Hepatocyte (in vitro differentiated cells): ENCODE results near the gene BORCS5. TPM values are rescaled to one million over a fixed set of nuclear protein-coding genes. Genes with fewer than 3 reads are reported as not detected.

ENCODE experiments used
- DNase-seq: peaks from one replicate; pipeline ENCODE4 v3.0.0-alpha.2; 2016; ENCODE audit warnings: low spot score
- H2AFZ ChIP-seq: fragments of 200-600 bp; sonication (generic); 2 replicates; pipeline ENCODE4 v1.6.0; 2016; ENCODE audit warnings: antibody characterized with exemption, mild to moderate bottlenecking
- H3K27ac ChIP-seq: fragments of 200-600 bp; sonication (generic); 2 replicates; pipeline ENCODE4 v1.5.1; 2016; ENCODE audit warnings: mild to moderate bottlenecking
- H3K27me3 ChIP-seq: fragments of 200-600 bp; sonication (generic); 2 replicates; pipeline ENCODE4 v1.6.1; 2016
- H3K36me3 ChIP-seq: fragments of 200-600 bp; sonication (generic); replicated peaks from 2 replicates; pipeline ENCODE4 v1.5.1; 2016; ENCODE audit warnings: low read depth; ENCODE audit not compliant: insufficient read depth
- H3K4me1 ChIP-seq: fragments of 200-600 bp; sonication (generic); 2 replicates; pipeline ENCODE4 v1.5.1; 2016; ENCODE audit warnings: mild to moderate bottlenecking, moderate library complexity; ENCODE audit not compliant: insufficient read depth
- H3K4me2 ChIP-seq: fragments of 200-600 bp; sonication (generic); 2 replicates; pipeline ENCODE4 v1.6.0; 2016
- H3K4me3 ChIP-seq: fragments of 200-600 bp; sonication (generic); 2 replicates; pipeline ENCODE4 v1.5.1; 2016; ENCODE audit warnings: mild to moderate bottlenecking
- H3K79me2 ChIP-seq: fragments of 200-600 bp; sonication (generic); 2 replicates; pipeline ENCODE4 v1.6.0; 2017; ENCODE audit warnings: mild to moderate bottlenecking
- H3K9me2 ChIP-seq: fragments of 200-600 bp; sonication (generic); replicated peaks from 2 replicates; pipeline ENCODE4 v1.6.0; 2017; ENCODE audit warnings: mild to moderate bottlenecking; ENCODE audit not compliant: insufficient read depth
- H3K9me3 ChIP-seq: fragments of 200-600 bp; sonication (generic); 2 replicates; pipeline ENCODE4 v1.5.1; 2016; ENCODE audit warnings: low read depth, mild to moderate bottlenecking
- H4K20me1 ChIP-seq: fragments of 200-600 bp; sonication (generic); 2 replicates; pipeline ENCODE4 v1.6.0; 2016; ENCODE audit warnings: mild to moderate bottlenecking; ENCODE audit not compliant: insufficient read depth, poor library complexity, severe bottlenecking
- CTCF ChIP-seq: fragments of 200-600 bp; sonication (generic); IDR thresholded peaks from 2 replicates; pipeline ENCODE4 v1.5.1; 2016; ENCODE audit warnings: antibody characterized with exemption, mild to moderate bottlenecking; ENCODE audit not compliant: poor library complexity
- EZH2 ChIP-seq: fragments of 200-600 bp; sonication (generic); IDR thresholded peaks from 2 replicates; pipeline ENCODE4 v1.6.1; 2016; ENCODE audit warnings: antibody characterized with exemption, mild to moderate bottlenecking, borderline replicate concordance
- EZH2phosphoT487 ChIP-seq: fragments of 200-600 bp; sonication (generic); IDR thresholded peaks from one replicate; pipeline ENCODE4 v1.6.1; 2018; ENCODE audit warnings: antibody characterized with exemption, mild to moderate bottlenecking, low read depth, moderate library complexity; ENCODE audit not compliant: unreplicated experiment, severe bottlenecking
- WGBS: methylation state at CpG from one replicate; pipeline ENCODE4 v1.1.6; 2016; ENCODE audit warnings: low lambda C conversion rate; ENCODE audit errors: missing lambda C conversion rate; 5-methylcytosine and 5-hydroxymethylcytosine counted together
- polyA plus RNA-seq: library from polyadenylated mRNA; unstranded; fragments of >200 nt; fragmentation: Nextera tagmentation; extraction: Ambion mirVana; gene quantifications from 2 replicates; pipeline ENCODE4 v1.2.1, GENCODE V29; 2016
- total RNA-seq: library from RNA; depleted of rRNA; stranded (reverse); fragments of >200 nt; gene quantifications from 2 replicates; pipeline ENCODE4 v1.2.3, GENCODE V29; 2014

Gene BORCS5
- total and polyA plus RNA-seq, 2 experiments from 2014 or later: 6.6 to 11.2 TPM

- Histone ChIP-seq H3K9me3 (no peaks in the 10 kb centered on the region), H3K4me3 (no peak overlapping the region), H3K4me2 (no peak overlapping the region), H3K36me3 (no peaks in the 10 kb centered on the region), H3K79me2 (peaks cover 3% of the 10 kb centered on the region), H2AFZ (no peak overlapping the region), H3K4me1 (no peaks in the 10 kb centered on the region), H3K9me2 (no peaks in the 10 kb centered on the region), H3K27me3 (no peaks in the 10 kb centered on the region), H4K20me1 (no peaks in the 10 kb centered on the region), H3K27ac (no peak overlapping the region)
- 69% methylated on average over 4 of the region's 4 CpGs for WGBS
- DNase-seq: no peak
- no peak for TF ChIP-seq EZH2phosphoT487
- no peak for TF ChIP-seq CTCF
- no peak for TF ChIP-seq EZH2
Measured at GRCh38 chr12:12365931-12366431, 9.1 kb downstream of the BORCS5 start.

GRCh38 chr12:12366701-12367481 lies 10.0 kb downstream of the BORCS5 start:
- Histone ChIP-seq H4K20me1 (no peaks in the 10 kb centered on the region), H3K4me1 (no peaks in the 10 kb centered on the region), H3K4me2 (no peak overlapping the region), H3K9me3 (no peaks in the 10 kb centered on the region), H3K9me2 (no peaks in the 10 kb centered on the region), H3K36me3 (no peaks in the 10 kb centered on the region), H3K4me3 (no peak overlapping the region), H3K27me3 (no peaks in the 10 kb centered on the region), H3K27ac (no peak overlapping the region), H2AFZ (no peak overlapping the region), H3K79me2 (peaks cover 2% of the 10 kb centered on the region)
- TF ChIP-seq CTCF (no peak), EZH2 (no peak), EZH2phosphoT487 (no peak)
- 97% methylated on average over 4 of the region's 4 CpGs for WGBS
- DNase-seq: no peak

- H3K27me3 ChIP-seq: no peaks in the 10 kb centered on the region
- no peaks in the 10 kb centered on the region for H3K9me3 ChIP-seq
- no peaks in the 10 kb centered on the region for H3K79me2 ChIP-seq
- no peak overlapping the region for H2AFZ ChIP-seq
- no peaks in the 10 kb centered on the region for H4K20me1 ChIP-seq
- no peak overlapping the region for H3K4me3 ChIP-seq
- 92% methylated on average over 4 of the region's 4 CpGs for WGBS
- TF ChIP-seq EZH2 (no peak), CTCF (no peak), EZH2phosphoT487 (no peak)
- no peaks in the 10 kb centered on the region for H3K36me3 ChIP-seq
- no peaks in the 10 kb centered on the region for H3K4me1 ChIP-seq
- no peak overlapping the region for H3K27ac ChIP-seq
- H3K9me2 ChIP-seq: no peaks in the 10 kb centered on the region
- DNase-seq: no peak
- no peak overlapping the region for H3K4me2 ChIP-seq
Measured at GRCh38 chr12:12367482-12367998, 10.7 kb downstream of the BORCS5 start.
